ENCODE results near the gene PAX2.

PAX2 gene

GRCh38 chr10:100848770-100849169 is 103.4 kb downstream of the PAX2 start:
- no peak for DNase-seq (ENCODE audit: low read depth in 2 of 2)

- DNase-seq (ENCODE audit: low read depth in 2 of 2): no peak
These were observed 112.9 kb downstream of the PAX2 start for GRCh38 chr10:100858261-100858660.

DNA sequence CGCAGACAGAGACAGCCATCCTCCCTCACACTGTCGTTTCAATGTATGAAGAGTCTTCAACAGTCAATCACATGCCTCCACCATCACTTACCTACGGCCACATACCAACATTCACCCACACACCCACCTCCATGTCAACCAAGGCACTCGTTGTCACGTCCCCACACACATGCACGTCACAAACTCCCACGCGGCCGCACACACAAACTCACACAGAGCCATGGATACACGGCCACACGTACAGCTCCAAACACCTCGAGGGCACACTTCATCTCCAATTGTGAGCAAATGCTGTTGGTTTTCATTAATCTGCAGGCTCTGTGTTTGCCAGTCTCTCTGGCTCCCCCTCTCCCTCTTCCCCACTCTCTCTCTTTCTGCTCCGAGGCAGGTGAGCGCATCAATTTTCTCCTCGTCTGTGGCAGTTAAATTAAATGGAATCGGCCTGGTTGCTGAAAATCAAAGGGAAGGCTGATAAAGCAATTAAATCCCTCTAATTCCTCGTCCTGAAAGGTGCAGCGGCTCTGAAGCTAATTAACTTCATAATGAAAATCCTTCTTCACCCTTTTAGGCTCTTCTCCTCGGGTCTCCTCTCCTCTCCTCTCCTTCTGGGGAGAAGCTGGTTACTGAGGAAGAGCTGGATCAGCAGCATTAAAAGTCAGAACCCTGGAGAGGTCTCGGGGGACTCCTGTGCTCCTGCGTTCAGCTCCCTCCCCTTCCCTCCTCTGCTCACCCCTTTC is 113.5 kb downstream of the PAX2 start:
- no peak for DNase-seq (ENCODE audit: low read depth in 2 of 2)

- no peak for DNase-seq (ENCODE audit: low read depth in 2 of 2)
These were observed 114.0 kb downstream of the PAX2 start for GRCh38 chr10:100859484-100859763.

DNA sequence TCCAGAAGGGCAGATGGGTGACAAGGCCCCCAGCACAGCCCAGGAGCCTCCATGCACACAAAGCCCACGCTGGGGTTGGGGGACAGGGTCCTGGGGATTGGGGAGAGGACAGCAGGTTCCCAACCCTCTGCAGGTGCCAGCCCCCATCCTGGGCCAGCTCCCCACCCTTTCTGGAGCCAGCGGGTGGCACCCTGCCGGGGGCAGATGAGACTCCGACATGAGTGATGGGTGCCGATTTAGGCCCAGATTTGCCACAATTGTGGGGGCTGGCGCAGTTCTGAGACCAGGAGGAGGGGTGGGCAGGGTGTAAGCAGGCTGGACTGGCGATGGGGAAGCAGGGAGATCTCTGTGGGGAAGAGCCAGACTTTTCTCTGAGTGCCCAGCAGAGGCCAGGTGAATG is 118.1 kb downstream of the PAX2 start:
- no peak for DNase-seq (ENCODE audit: low read depth in 2 of 2)

DNA sequence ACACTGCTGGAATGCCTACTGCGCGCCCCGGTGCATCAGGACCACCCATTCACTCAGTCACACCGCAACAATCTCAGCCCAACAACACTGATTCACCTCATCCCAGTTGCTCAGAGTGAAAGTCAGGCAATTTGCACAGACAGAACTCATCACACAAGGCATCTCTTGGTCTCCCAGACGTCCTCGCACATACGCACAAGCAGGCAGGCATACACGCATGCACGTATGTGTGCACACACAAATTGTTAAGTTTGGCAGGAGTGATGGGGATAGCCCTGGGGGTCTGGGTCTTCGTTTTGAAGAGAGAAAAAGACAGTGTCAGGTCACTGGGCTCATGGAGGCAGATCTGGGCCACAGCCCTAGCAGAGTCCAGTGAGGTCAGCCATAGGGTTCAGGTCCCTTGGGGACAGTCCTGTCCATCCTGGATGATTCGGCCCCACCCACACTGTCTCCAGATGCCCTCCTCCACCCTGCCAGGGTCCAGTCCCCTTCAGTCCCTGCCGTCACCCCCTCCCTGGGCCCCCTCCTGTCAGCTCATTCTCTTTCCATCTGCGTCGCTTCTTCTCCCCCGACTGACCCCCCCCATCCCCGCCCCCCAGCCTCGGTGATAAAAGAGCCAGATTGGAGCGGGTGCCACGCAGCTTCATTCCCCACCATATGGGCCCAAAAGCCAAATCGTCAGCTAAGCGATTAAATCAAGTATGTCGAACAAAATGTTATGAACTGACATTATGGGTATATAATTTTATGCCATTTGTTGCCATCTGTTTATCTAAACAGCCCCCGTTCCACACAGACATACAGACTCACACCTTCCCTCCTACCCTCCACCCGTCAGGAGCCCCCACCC is 118.9 kb downstream of the PAX2 start:
- no peak for DNase-seq (ENCODE audit: low read depth in 2 of 2)

DNA sequence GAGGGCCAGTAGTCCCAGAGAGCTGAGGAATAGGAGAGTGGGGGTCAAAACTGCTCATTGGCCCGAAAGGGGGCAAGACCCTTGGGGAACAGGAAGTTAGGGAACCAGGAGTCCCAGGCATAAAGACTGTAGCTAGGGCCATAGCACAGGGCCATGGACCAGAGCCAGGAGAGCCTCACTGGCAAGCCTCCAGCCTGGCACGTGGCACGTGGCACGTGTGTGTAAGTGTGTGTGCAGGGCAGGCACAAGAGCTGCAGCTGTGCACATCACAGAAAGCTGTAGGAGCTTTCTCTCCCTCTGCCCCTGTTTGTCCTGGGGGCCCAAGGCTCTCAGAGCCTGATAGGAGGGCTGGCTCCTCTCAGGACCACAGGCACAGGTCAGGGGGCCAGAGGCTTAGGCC is 119.6 kb downstream of the PAX2 start:
- no peak for DNase-seq (ENCODE audit: low read depth in 2 of 2)

GRCh38 chr10:100866010-100866409 is 120.6 kb downstream of the PAX2 start:
- no peak for DNase-seq (ENCODE audit: low read depth in 2 of 2)

DNA sequence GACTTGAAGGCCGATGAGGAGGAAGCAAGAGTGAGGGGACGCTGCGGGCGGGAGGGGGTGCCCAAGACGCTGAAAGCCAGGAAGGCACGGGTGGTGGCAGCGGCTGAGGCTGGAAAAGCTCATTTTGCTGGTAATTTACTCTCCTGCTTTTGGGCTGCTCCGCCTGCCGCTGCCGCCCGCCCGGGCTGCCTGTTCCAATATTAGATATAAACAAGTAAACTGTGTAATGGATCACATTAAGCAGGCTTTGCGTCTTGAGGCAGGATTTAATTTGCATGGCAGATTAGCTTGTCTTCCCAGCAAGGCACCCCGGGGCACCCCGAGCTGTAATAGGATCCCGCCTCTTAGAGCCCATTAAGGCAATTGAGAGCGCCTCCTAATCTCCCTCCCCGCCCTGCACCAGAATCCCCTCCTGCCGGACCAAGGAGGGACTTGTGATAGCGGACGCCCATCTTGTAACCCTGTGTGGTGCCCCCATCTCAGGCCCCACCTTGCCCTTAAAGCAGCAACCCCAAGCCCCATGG is 121.3 kb downstream of the PAX2 start:
- no peak for DNase-seq (ENCODE audit: low read depth in 2 of 2)

GRCh38 chr10:100867261-100867963 is 122.0 kb downstream of the PAX2 start:
- DNase-seq (ENCODE audit: low read depth in 2 of 2): no peak

GRCh38 chr10:100868382-100868781 is 123.0 kb downstream of the PAX2 start:
- no peak for DNase-seq (ENCODE audit: low read depth in 2 of 2)

DNA sequence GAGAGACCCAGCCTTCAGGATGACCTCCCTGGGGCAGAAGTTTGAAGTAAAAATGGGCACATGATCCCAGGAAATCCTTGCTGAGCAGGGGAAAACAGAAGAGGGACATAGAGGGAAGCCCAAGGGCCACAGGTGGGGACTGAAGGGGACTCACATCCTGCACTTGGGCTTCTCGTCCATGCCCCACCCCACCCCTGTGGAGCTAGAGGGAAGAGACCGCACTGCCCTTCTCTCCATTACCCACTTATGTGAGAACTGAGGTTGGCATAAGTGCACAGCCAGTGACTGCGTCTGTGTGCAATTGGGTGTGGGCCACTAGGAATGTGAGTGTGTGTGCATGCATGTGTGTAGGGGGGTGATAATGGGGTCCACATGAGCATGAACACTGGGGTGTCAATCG is 124.0 kb downstream of the PAX2 start:
- no peak for DNase-seq (ENCODE audit: low read depth in 2 of 2)

DNA sequence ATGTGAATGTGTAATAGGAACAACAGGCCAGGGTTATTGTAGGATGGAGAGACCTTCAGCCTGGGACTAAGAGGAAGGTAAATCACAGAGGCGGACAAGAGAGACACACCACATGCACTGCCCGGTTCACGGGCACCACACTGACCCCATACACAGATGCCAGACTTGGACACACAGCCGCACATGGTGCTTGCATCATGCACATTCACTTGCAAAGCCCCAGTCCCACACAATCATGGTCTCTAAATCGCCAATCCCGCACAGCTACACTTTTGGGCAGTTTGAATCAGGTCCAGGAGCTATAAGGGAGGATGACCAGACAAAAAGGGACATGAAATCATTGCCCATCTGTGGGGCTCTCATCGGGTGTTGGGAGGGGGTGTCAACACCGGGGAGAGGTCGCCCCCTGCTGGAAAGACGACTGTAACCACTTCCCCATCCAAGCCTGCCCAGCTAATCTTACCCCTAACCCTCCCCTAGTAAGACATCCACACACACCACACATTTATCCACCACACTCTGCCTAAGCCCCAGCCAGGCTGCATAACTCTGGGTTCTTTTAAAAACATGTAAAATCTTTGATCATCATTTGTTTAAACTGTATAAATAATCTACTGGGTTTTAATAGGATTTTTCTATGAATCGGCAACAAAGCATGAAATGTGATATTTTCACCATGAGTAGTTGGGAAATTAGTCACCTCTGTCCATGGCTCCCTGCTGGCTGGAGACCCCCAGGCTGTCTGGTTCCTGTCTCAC is 126.8 kb downstream of the PAX2 start:
- DNase-seq (ENCODE audit: low read depth in 2 of 2): peak in 1 of 2 donors; percentile 18

GRCh38 chr10:100873146-100873826 is 127.9 kb downstream of the PAX2 start:
- no peak for DNase-seq (ENCODE audit: low read depth in 2 of 2)

DNA sequence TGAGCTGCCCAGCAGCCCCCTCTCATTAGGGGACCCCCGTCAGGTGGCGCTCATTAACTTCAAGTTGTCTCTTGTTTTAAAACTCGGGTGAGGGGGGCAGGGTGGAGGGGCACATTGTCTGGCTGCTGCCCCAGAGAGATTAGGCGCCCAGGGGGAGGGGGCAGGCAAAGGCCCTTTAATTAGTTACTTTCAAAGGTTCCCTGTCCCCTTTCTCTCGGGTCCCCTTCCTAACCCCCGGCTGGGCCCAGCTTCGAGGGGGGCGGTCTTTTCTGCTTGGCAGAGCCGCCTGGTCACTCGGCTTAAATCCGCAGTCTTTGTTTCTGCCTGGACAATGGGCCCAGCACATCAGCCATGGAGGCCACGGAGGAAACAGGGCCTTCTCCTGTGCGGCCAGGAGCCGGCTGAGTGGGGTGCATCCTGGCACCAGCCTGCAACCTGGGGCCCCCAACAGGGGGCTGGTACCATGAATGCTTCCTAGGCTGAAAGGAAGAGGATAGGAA is 128.5 kb downstream of the PAX2 start:
- no peak for DNase-seq (ENCODE audit: low read depth in 2 of 2)

DNA sequence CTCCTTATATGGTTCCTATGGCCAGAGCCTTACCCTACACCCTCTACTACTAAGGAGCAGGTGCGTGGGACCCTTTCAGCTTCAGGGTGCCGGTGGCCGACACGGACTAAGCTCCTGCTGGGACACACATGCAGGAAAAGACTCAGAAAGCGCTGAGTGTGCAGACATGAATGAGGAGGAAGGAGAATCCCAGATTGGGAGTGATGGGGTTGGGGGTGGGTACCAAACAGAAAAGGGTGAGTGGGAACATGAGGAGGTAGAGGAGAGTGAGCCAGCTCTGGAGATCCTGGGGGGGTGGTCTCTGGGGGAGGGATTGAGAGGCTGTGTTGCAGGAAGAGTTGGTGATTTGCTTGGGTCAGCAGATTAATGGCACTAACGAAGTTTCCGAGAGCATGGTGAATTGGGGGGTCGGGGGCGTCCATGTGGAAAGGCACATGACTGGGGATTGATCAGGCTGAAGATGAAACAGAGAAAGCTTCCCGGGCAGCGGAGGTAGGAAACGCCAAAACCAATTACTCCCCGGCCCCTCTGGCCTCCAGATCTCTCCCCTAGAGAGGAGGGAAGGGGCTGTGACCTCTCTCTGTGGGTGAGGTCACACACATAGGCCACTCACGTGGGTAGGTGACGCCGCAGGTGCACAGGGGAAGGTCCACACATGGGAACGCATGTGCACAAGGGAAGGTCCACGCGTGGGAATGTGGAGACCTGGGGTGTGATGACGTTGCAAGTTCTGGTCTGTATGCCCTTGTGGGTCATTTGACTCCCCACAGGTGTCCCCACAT is 129.5 kb downstream of the PAX2 start:
- DNase-seq (ENCODE audit: low read depth in 2 of 2): no peak

- DNase-seq (ENCODE audit: low read depth in 2 of 2): no peak
These were observed 130.2 kb downstream of the PAX2 start for GRCh38 chr10:100875484-100876166.

GRCh38 chr10:100876585-100877460 is 131.4 kb downstream of the PAX2 start:
- DNase-seq (ENCODE audit: low read depth in 2 of 2): no peak

DNA sequence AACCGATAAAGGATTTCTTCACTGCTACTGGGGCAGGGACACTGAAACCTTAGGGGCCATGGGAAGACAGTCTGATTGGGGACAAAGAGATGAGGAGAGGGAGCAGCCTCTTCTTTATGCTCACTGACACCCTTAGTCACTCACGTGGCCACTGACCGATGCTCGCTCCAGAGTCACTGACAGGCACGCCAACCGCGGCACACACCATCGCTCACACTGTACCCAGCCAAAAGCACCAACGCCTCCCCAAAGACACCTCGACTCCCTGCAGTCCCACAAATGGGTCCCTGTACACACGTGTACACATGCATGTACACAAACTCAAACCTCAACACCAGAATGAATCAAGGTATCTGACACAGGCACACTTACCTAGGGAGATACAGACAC is 132.1 kb downstream of the PAX2 start:
- no peak for DNase-seq (ENCODE audit: low read depth in 2 of 2)

All from stimulated activated CD8-positive, alpha-beta memory T cell treated with anti-CD3 and anti-CD28 coated beads, Interleukin-2, amount 100 ng/mL, for 1 hour (primary cell).